Uterus (tissue), 2 donors: ENCODE data around the gene SUGCT.

Source experiments
- CTCF ChIP-seq, 4 experiments: fragments of 200-600 bp in 2 of 4; fragments of 450-650 bp in 2 of 4; sonication (generic) in 2 of 4; IDR thresholded peaks; one replicate each; pipeline ENCODE4 v1.5.1; 2016 to 2019; ENCODE audit warnings: antibody characterized with exemption in 4 of 4, mild to moderate bottlenecking in 2 of 4, moderate library complexity in 1 of 4
- POLR2A ChIP-seq, 2 donors: fragments of 450-650 bp; IDR thresholded peaks; one replicate each; pipeline ENCODE4 v1.6.1; 2016; ENCODE audit warnings: antibody characterized with exemption in 2 of 2, mild to moderate bottlenecking in 1 of 2, moderate library complexity in 1 of 2

DNA sequence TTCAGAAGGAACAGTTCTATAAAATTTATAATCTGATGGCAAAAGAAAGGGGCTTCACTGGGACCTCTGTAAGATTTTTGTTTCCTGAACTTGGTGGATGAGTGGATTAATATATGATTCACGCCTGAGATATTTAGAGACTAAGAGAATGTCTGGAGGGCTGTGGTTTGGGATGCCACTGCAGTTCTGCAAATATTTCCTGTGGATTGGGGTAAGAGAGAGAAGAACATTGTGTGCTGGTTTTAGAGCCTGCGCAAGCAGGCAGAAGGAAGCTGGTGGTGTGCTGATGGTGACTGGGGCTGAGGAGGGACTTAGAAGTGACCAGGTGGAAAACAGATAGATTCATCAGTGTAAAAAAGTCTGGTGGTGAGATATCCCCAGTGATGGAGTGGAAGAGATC, 87.0 kb downstream of the SUGCT start:
- TF ChIP-seq CTCF (IDR thresholded peaks at IDR 0.05): no peak
- no peak for TF ChIP-seq POLR2A (IDR thresholded peaks at IDR 0.05)
